ENCODE measurements around the gene NPAT.

DNA sequence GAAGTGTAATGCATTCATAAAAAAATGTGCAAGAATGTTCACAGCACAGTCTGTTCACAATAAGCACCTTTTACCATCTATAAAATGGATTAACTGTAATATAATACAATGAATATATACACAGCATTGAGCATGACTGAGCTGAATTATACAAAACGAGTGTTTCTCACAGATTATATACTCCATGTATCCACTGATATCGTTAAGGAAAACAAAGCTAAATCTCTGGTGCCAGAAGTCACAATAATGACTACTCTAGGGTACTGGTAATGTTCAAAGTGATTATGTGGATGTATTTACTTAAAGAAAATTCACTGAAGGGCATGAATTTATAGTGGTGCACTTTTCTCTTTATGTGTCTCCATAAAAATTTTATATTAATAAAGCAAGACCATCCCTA is 67.8 kb downstream of the NPAT start:
- TF ChIP-seq, protein P1, sequence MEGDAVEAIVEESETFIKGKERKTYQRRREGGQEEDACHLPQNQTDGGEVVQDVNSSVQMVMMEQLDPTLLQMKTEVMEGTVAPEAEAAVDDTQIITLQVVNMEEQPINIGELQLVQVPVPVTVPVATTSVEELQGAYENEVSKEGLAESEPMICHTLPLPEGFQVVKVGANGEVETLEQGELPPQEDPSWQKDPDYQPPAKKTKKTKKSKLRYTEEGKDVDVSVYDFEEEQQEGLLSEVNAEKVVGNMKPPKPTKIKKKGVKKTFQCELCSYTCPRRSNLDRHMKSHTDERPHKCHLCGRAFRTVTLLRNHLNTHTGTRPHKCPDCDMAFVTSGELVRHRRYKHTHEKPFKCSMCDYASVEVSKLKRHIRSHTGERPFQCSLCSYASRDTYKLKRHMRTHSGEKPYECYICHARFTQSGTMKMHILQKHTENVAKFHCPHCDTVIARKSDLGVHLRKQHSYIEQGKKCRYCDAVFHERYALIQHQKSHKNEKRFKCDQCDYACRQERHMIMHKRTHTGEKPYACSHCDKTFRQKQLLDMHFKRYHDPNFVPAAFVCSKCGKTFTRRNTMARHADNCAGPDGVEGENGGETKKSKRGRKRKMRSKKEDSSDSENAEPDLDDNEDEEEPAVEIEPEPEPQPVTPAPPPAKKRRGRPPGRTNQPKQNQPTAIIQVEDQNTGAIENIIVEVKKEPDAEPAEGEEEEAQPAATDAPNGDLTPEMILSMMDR (IDR thresholded peaks at IDR 0.05): no peak
- TF ChIP-seq POLR2A (IDR thresholded peaks at IDR 0.05): no peak
